ENCODE data around the gene ZNF579. TPM values are rescaled to one million over a fixed set of nuclear protein-coding genes. Genes with fewer than 3 reads are reported as not detected.

ZNF579 gene
- total RNA-seq, 1 experiment from 2014 or later: 19.9 TPM

- H3K4me1 Mint-ChIP-seq: peaks cover 20 to 43% of the 10 kb centered on the region in 2 experiments
- Histone ChIP-seq H4K91ac (ENCODE audit: insufficient read length, low read depth, low read length) (no peak overlapping the region), H3K27me3 (ENCODE audit: insufficient read depth, low read length) (no peaks in the 10 kb centered on the region), H3K4me1 (ENCODE audit: insufficient read depth, low read length) (no peaks in the 10 kb centered on the region), H3K23ac (ENCODE audit: insufficient read length, low read depth, low read length) (no peak overlapping the region), H2BK120ac (ENCODE audit: low read depth, low read length, poor library complexity, severe bottlenecking) (no peak overlapping the region), H3K18ac (ENCODE audit: insufficient read length, low read depth, low read length) (no peak overlapping the region), H3K79me2 (ENCODE audit: insufficient read depth, low read length) (no peaks in the 10 kb centered on the region), H3K4ac (ENCODE audit: low read depth, low read length) (no peak overlapping the region), H4K8ac (replicated peaks; ENCODE audit: insufficient read length, low read depth, low read length) (no peak overlapping the region), H3K4me2 (ENCODE audit: insufficient read depth, insufficient read length, low read length) (no peak overlapping the region), H3K56ac (ENCODE audit: insufficient read length, low read depth, low read length) (no peak overlapping the region), H2BK5ac (ENCODE audit: insufficient read length, low read length) (no peak overlapping the region), H2AFZ (ENCODE audit: low read length) (no peak overlapping the region), H3K23me2 (ENCODE audit: insufficient read length, low read depth, low read length, poor library complexity, severe bottlenecking) (peaks cover 7% of the 10 kb centered on the region), H3K79me1 (ENCODE audit: insufficient read depth, low read depth, low read length, poor library complexity, severe bottlenecking) (no peaks in the 10 kb centered on the region), H3K27ac (ENCODE audit: insufficient read length, low read depth, low read length) (no peak overlapping the region), H2BK20ac (ENCODE audit: low read depth, low read length, poor library complexity, severe bottlenecking) (no peak overlapping the region), H3T11ph (ENCODE audit: low read length) (no peak overlapping the region), H3K9me3 (ENCODE audit: control insufficient read depth, low read depth, low read length) (no peaks in the 10 kb centered on the region), H3K14ac (ENCODE audit: insufficient read depth, low read length) (peak overlapping the region; percentile 61; the same call in 1 of the 2 replicates), H2BK12ac (ENCODE audit: insufficient read length, low read depth, low read length) (no peak overlapping the region), H2AK5ac (ENCODE audit: insufficient read length, low read length) (no peak overlapping the region), H4K20me1 (ENCODE audit: control insufficient read depth, insufficient read depth, insufficient read length) (no peaks in the 10 kb centered on the region), H3K9ac (ENCODE audit: extremely low read depth, insufficient read length, low read length) (no peak overlapping the region), H4K5ac (ENCODE audit: insufficient read length, low read depth, low read length) (no peak overlapping the region), H2BK15ac (ENCODE audit: low read depth, low read length) (no peak overlapping the region)
- no CpG with 5 or more reads among the region's 17 CpGs for WGBS (ENCODE audit: extremely low coverage, insufficient read length, low lambda C conversion rate)
- no peaks in the 10 kb centered on the region; a peak in 1 of 7 replicates for H3K36me3 Mint-ChIP-seq (ENCODE audit: insufficient read depth in 1 of 3, low read depth in 3 of 3)
- peak overlapping the region in 2 of 3 experiments; percentile 65 to 90; a peak in 5 of 7 replicates for H3K27ac Mint-ChIP-seq
- no peak for TF ChIP-seq CTCF (conservative IDR thresholded peaks at IDR 0.05)
- peaks cover 10% of the 10 kb centered on the region for H3K27me3 Mint-ChIP-seq (ENCODE audit: low read depth)
- no peak for DNase-seq
- peaks cover 2 to 14% of the 10 kb centered on the region in 2 experiments; a peak in 2 of 5 replicates for H3K9me3 Mint-ChIP-seq
- peak overlapping the region in 1 of 2 experiments; percentile 50; a peak in 2 of 5 replicates for H3K4me3 Mint-ChIP-seq
These were observed 33.6 kb downstream of the ZNF579 start for GRCh38 chr19:55546822-55547614.

All from H9 (cell line).